ENCODE data around the gene PELI2. TPM values are rescaled to one million over a fixed set of nuclear protein-coding genes. Genes with fewer than 3 reads are reported as not detected.

Gene PELI2
- total RNA-seq, 1 donor from 2014 or later: 41.0 TPM

- no peak for DNase-seq
These were observed 88.4 kb downstream of the PELI2 start for GRCh38 chr14:56206596-56206995.

GRCh38 chr14:56207626-56208292 is 89.5 kb downstream of the PELI2 start:
- no peak for DNase-seq

GRCh38 chr14:56208520-56208919 is 90.3 kb downstream of the PELI2 start:
- no peak for DNase-seq

- DNase-seq: no peak
These were observed 92.4 kb downstream of the PELI2 start for GRCh38 chr14:56210571-56210970.

GRCh38 chr14:56211084-56211483 is 92.9 kb downstream of the PELI2 start:
- DNase-seq: no peak

- DNase-seq: no peak
These were observed 93.6 kb downstream of the PELI2 start for GRCh38 chr14:56211844-56212243.

- no peak for DNase-seq
These were observed 94.3 kb downstream of the PELI2 start for GRCh38 chr14:56212521-56212920.

GRCh38 chr14:56213306-56213705 is 95.1 kb downstream of the PELI2 start:
- DNase-seq: no peak

- no peak for DNase-seq
These were observed 97.0 kb downstream of the PELI2 start for GRCh38 chr14:56215180-56215579.

GRCh38 chr14:56216626-56217379 is 98.6 kb downstream of the PELI2 start:
- DNase-seq: no peak

GRCh38 chr14:56217380-56218045 is 99.3 kb downstream of the PELI2 start:
- DNase-seq: no peak

GRCh38 chr14:56219666-56220413 is 101.6 kb downstream of the PELI2 start:
- no peak for DNase-seq

- no peak for DNase-seq
These were observed 103.3 kb downstream of the PELI2 start for GRCh38 chr14:56221382-56222128.

GRCh38 chr14:56224229-56224628 is 106.0 kb downstream of the PELI2 start:
- no peak for DNase-seq

- no peak for DNase-seq
These were observed 106.8 kb downstream of the PELI2 start for GRCh38 chr14:56224691-56225681.

GRCh38 chr14:56235388-56235787 is 117.2 kb downstream of the PELI2 start:
- DNase-seq: no peak

- DNase-seq: no peak
These were observed 119.2 kb downstream of the PELI2 start for GRCh38 chr14:56237398-56237797.

- DNase-seq: no peak
These were observed 123.2 kb downstream of the PELI2 start for GRCh38 chr14:56241461-56241860.

- DNase-seq: no peak
These were observed 124.9 kb downstream of the PELI2 start for GRCh38 chr14:56243110-56243509.

GRCh38 chr14:56244138-56244789 is 126.1 kb downstream of the PELI2 start:
- no peak for DNase-seq

Data from occipital lobe (tissue), 2 donors.